Smooth muscle cell (in vitro differentiated cells): ENCODE results near the gene PFDN1. TPM values are rescaled to one million over a fixed set of nuclear protein-coding genes. Genes with fewer than 3 reads are reported as not detected.
A peak's percentile ranks its signal among the peaks of the same experiment; 100 is the strongest.

ENCODE experiments used
- DNase-seq: peaks from one replicate; lab custom pipeline; 2025; ENCODE audit not compliant: unreplicated experiment; lab: John Stamatoyannopoulos, UW
- H2AFZ ChIP-seq: fragments of 200-600 bp; sonication (generic); 2 replicates; pipeline ENCODE4 v1.6.0; 2016; ENCODE audit warnings: antibody characterized with exemption, low read depth, mild to moderate bottlenecking
- H3F3A ChIP-seq: fragments of 200-600 bp; sonication (generic); 2 replicates; pipeline ENCODE4 v1.6.0; 2017; ENCODE audit warnings: antibody characterized with exemption, low read depth
- H3K27ac ChIP-seq: fragments of 200-600 bp; sonication (generic); 2 replicates; pipeline ENCODE4 v1.5.1; 2016; ENCODE audit warnings: low read depth, mild to moderate bottlenecking
- H3K27me3 ChIP-seq: fragments of 200-600 bp; sonication (generic); 2 replicates; pipeline ENCODE4 v1.6.1; 2016; ENCODE audit warnings: low read depth, mild to moderate bottlenecking
- H3K36me3 ChIP-seq: fragments of 200-600 bp; sonication (generic); 2 replicates; pipeline ENCODE4 v1.5.1; 2016; ENCODE audit warnings: low read depth
- H3K4me1 ChIP-seq: fragments of 200-600 bp; sonication (generic); 2 replicates; pipeline ENCODE4 v1.5.1; 2016; ENCODE audit warnings: low read depth
- H3K4me2 ChIP-seq: fragments of 200-600 bp; sonication (generic); 2 replicates; pipeline ENCODE4 v1.6.0; 2016; ENCODE audit warnings: mild to moderate bottlenecking
- H3K4me3 ChIP-seq: fragments of 200-600 bp; sonication (generic); 2 replicates; pipeline ENCODE4 v1.5.1; 2016; ENCODE audit warnings: mild to moderate bottlenecking
- H3K79me2 ChIP-seq: fragments of 200-600 bp; sonication (generic); 2 replicates; pipeline ENCODE4 v1.6.0; 2016; ENCODE audit warnings: low read depth, mild to moderate bottlenecking
- H3K9ac ChIP-seq: fragments of 200-600 bp; sonication (generic); 2 replicates; pipeline ENCODE4 v1.6.0; 2016; ENCODE audit warnings: low read depth
- H3K9me3 ChIP-seq: fragments of 200-600 bp; sonication (generic); replicated peaks from 2 replicates; pipeline ENCODE4 v1.5.1; 2016; ENCODE audit warnings: low read depth
- H4K20me1 ChIP-seq: fragments of 200-600 bp; sonication (generic); 2 replicates; pipeline ENCODE4 v1.6.0; 2016; ENCODE audit warnings: low read depth
- CTCF ChIP-seq: fragments of 200-600 bp; sonication (generic); IDR thresholded peaks from 2 replicates; pipeline ENCODE4 v1.5.1; 2017; ENCODE audit warnings: borderline replicate concordance, mild to moderate bottlenecking, antibody characterized with exemption; ENCODE audit not compliant: insufficient read depth, poor library complexity, severe bottlenecking
- WGBS: methylation state at CpG from one replicate; pipeline ENCODE4 v1.1.7; 2016; ENCODE audit warnings: low lambda C conversion rate; 5-methylcytosine and 5-hydroxymethylcytosine counted together
- polyA plus RNA-seq: library from polyadenylated mRNA; unstranded; fragments of >200 nt; fragmentation: Nextera tagmentation; extraction: Ambion mirVana; gene quantifications from 2 replicates; pipeline ENCODE4 v1.2.1, GENCODE V29; 2016
- total RNA-seq: library from RNA; depleted of rRNA; stranded (reverse); fragments of >200 nt; gene quantifications from 2 replicates; pipeline ENCODE4 v1.2.3, GENCODE V29; 2014

The PFDN1 gene
- total and polyA plus RNA-seq, 2 experiments from 2014 or later = 145 to 154 TPM

GRCh38 chr5:140262221-140262620, 40.7 kb downstream of the PFDN1 start:
- peaks cover 67% of the 10 kb centered on the region for H3K79me2 ChIP-seq
- H3K27me3 ChIP-seq = no peaks in the 10 kb centered on the region
- H3K9ac ChIP-seq = no peak overlapping the region
- no peaks in the 10 kb centered on the region for H3K9me3 ChIP-seq
- peaks cover 21% of the 10 kb centered on the region for H3K4me1 ChIP-seq
- no peak for TF ChIP-seq CTCF
- 86% methylated on average over 3 of the region's 3 CpGs for WGBS
- H3F3A ChIP-seq = peaks cover 6% of the 10 kb centered on the region
- H3K36me3 ChIP-seq = no peaks in the 10 kb centered on the region
- H3K4me3 ChIP-seq = no peak overlapping the region
- H4K20me1 ChIP-seq = peaks cover 44% of the 10 kb centered on the region
- DNase-seq = no peak
- no peak overlapping the region for H3K4me2 ChIP-seq
- no peak overlapping the region for H2AFZ ChIP-seq
- peak overlapping the region; percentile 86 for H3K27ac ChIP-seq

DNA sequence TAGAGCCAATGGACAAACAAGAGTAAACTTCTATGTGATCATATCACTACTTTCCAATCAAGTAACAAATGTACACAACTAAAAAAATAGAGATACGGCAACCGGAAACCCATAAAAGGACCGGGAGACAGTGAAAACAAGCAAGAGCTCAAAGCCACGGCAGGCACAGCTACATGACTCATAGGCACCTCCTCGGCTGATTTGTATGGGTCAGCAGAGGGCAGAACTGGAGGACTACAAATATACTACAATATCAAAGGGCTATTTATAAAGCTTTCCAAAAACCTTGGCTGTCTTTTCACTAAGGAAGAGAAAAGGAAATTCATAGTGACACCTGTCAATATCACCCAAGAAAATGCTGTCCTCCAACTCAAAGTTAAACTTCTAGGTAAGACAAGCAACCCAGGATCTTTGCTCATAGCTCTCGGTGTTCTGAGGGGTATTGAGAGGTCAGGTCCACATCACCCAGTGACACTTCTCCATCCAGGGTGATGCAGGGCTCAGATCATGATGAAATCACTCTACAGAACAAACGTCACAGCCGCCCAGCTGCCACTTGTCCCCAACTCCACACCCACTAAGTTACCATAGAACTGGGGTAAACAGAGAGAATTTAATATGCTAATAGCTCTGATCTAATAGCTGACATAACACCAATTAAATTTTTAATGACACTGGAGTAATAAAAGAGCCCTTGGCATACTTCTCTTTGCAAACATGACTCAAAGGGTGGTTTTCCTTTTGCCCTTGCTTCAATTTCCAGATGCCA, 41.3 kb downstream of the PFDN1 start:
- peak overlapping the region; percentile 44 for H3K9ac ChIP-seq
- peaks cover 38% of the 10 kb centered on the region for H4K20me1 ChIP-seq
- peak overlapping the region; percentile 81 for H3K4me2 ChIP-seq
- H3K27me3 ChIP-seq = no peaks in the 10 kb centered on the region
- H3K36me3 ChIP-seq = no peaks in the 10 kb centered on the region
- peaks cover 15% of the 10 kb centered on the region for H3K4me1 ChIP-seq
- H3K4me3 ChIP-seq = no peak overlapping the region
- peaks cover 5% of the 10 kb centered on the region for H3F3A ChIP-seq
- TF ChIP-seq CTCF = no peak
- H3K79me2 ChIP-seq = peaks cover 67% of the 10 kb centered on the region
- H2AFZ ChIP-seq = no peak overlapping the region
- WGBS = 24% methylated on average over 8 of the region's 8 CpGs
- no peaks in the 10 kb centered on the region for H3K9me3 ChIP-seq
- no peak for DNase-seq
- H3K27ac ChIP-seq = peak overlapping the region; percentile 86

DNA sequence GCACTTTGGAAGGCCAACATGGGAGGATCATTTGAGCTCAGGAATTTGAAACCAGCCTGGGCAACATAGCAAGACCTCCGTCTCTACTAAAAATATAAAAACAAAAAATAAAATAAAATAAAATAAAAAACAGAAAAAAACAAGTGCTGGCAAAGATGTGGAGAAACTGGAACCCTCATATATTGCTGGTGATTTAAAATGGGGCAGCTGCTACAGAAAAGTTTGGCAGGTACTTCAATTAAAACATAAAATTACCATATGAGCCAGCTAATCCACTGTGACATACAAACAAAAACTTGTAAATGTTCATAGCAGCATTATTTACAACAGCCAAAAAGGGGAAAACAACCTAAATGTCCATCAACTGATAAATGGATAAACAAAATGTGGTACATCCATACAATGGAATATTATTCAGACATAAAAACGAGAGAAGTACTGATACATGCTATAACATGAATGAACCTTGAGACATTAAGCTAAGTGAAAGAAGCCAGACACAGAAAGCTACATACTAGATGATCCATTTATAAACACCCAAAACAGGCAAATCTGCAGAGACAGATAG, 42.7 kb downstream of the PFDN1 start:
- Histone ChIP-seq H3F3A (peaks cover 5% of the 10 kb centered on the region), H3K4me2 (no peak overlapping the region), H3K4me3 (no peak overlapping the region), H3K9me3 (no peaks in the 10 kb centered on the region), H3K9ac (no peak overlapping the region), H3K27ac (peak overlapping the region; percentile 86), H3K79me2 (peaks cover 72% of the 10 kb centered on the region), H2AFZ (no peak overlapping the region), H3K4me1 (peaks cover 6% of the 10 kb centered on the region), H3K27me3 (no peaks in the 10 kb centered on the region), H3K36me3 (no peaks in the 10 kb centered on the region), H4K20me1 (peaks cover 24% of the 10 kb centered on the region)
- DNase-seq = no peak
- no peak for TF ChIP-seq CTCF
- 99% methylated on average over 2 of the region's 2 CpGs for WGBS
